HEK293 (cell line): Measurements from ENCODE around the gene MADD.

Experiments
- FEZF1 ChIP-seq: fragments of 450-650 bp; formaldehyde crosslinking; IDR thresholded peaks from 2 replicates; pipeline ENCODE4 v1.5.1; 2016; ENCODE audit warnings: missing biosample characterization, missing genetic modification characterization
- GLI2 ChIP-seq: fragments of 450-650 bp; formaldehyde crosslinking; IDR thresholded peaks from 2 replicates; pipeline ENCODE4; 2017; ENCODE audit warnings: missing biosample characterization, missing genetic modification characterization, low read depth, borderline replicate concordance
- HOXC10 ChIP-seq: sonication (generic); formaldehyde crosslinking; IDR thresholded peaks from 2 replicates; pipeline ENCODE4 v1.8.1; 2023; ENCODE audit warnings: mild to moderate bottlenecking, missing genetic modification reagents
- KLF10 ChIP-seq: fragments of 450-650 bp; IDR thresholded peaks from 2 replicates; pipeline ENCODE4 v1.5.1; 2018; ENCODE audit warnings: missing biosample characterization, mild to moderate bottlenecking, missing genetic modification characterization
- MZF1 ChIP-seq: fragments of 450-650 bp; formaldehyde crosslinking; IDR thresholded peaks from 2 replicates; pipeline ENCODE4 v1.5.1; 2017; ENCODE audit warnings: missing biosample characterization, missing genetic modification characterization, borderline replicate concordance
- OSR2 ChIP-seq: fragments of 450-650 bp; formaldehyde crosslinking; IDR thresholded peaks from 2 replicates; pipeline ENCODE4 v1.5.1; 2016; ENCODE audit warnings: missing biosample characterization, missing genetic modification characterization
- SP3 ChIP-seq: fragments of 450-650 bp; formaldehyde crosslinking; IDR thresholded peaks from 2 replicates; pipeline ENCODE4 v1.5.1; 2016; ENCODE audit warnings: missing biosample characterization, missing genetic modification characterization
- WT1 ChIP-seq: fragments of 450-650 bp; formaldehyde crosslinking; IDR thresholded peaks from 2 replicates; pipeline ENCODE4 v1.5.1; 2016; ENCODE audit warnings: missing biosample characterization, missing genetic modification characterization
- ZBTB21 ChIP-seq: fragments of 450-650 bp; formaldehyde crosslinking; IDR thresholded peaks from 2 replicates; pipeline ENCODE4 v1.5.1; 2017; ENCODE audit warnings: missing biosample characterization, missing genetic modification characterization
- ZBTB7A ChIP-seq: fragments of 450-650 bp; formaldehyde crosslinking; IDR thresholded peaks from 2 replicates; pipeline ENCODE4 v1.5.1; 2016; ENCODE audit warnings: low read depth, missing biosample characterization, missing genetic modification characterization
- ZEB2 ChIP-seq: fragments of 450-650 bp; formaldehyde crosslinking; IDR thresholded peaks from 2 replicates; pipeline ENCODE4 v1.5.1; 2016; ENCODE audit warnings: missing biosample characterization, missing genetic modification characterization
- ZFP37 ChIP-seq: fragments of 450-650 bp; formaldehyde crosslinking; IDR thresholded peaks from 2 replicates; pipeline ENCODE4 v1.5.1; 2016; ENCODE audit warnings: missing biosample characterization, missing genetic modification characterization
- ZFP69B ChIP-seq: fragments of 450-650 bp; formaldehyde crosslinking; IDR thresholded peaks from 2 replicates; pipeline ENCODE4 v1.5.1; 2016; ENCODE audit warnings: missing biosample characterization, missing genetic modification characterization
- ZIC2 ChIP-seq: fragments of 450-650 bp; formaldehyde crosslinking; IDR thresholded peaks from 2 replicates; pipeline ENCODE4 v1.5.1; 2016; ENCODE audit warnings: missing biosample characterization, missing genetic modification characterization
- ZNF10 ChIP-seq: fragments of 450-650 bp; formaldehyde crosslinking; IDR thresholded peaks from 2 replicates; pipeline ENCODE4 v1.5.1; 2017; ENCODE audit warnings: missing biosample characterization, missing genetic modification characterization
- ZNF112 ChIP-seq: fragments of 450-650 bp; formaldehyde crosslinking; IDR thresholded peaks from 2 replicates; pipeline ENCODE4 v1.5.0; 2017; ENCODE audit warnings: missing biosample characterization, missing genetic modification characterization
- ZNF114 ChIP-seq: fragments of 450-650 bp; formaldehyde crosslinking; IDR thresholded peaks from 2 replicates; pipeline ENCODE4 v1.5.0; 2017; ENCODE audit warnings: missing biosample characterization, missing genetic modification characterization
- ZNF140 ChIP-seq: fragments of 450-650 bp; formaldehyde crosslinking; IDR thresholded peaks from 2 replicates; pipeline ENCODE4 v1.5.1; 2016; ENCODE audit warnings: missing biosample characterization, missing genetic modification characterization
- ZNF146 ChIP-seq: fragments of 450-650 bp; formaldehyde crosslinking; IDR thresholded peaks from 2 replicates; pipeline ENCODE4 v1.5.1; 2016; ENCODE audit warnings: missing biosample characterization, missing genetic modification characterization
- ZNF155 ChIP-seq: fragments of 450-650 bp; formaldehyde crosslinking; IDR thresholded peaks from 2 replicates; pipeline ENCODE4 v1.5.1; 2016; ENCODE audit warnings: missing biosample characterization, missing genetic modification characterization
- ZNF248 ChIP-seq: fragments of 450-650 bp; formaldehyde crosslinking; IDR thresholded peaks from 2 replicates; pipeline ENCODE4 v1.5.1; 2017; ENCODE audit warnings: missing biosample characterization, missing genetic modification characterization
- ZNF302 ChIP-seq: fragments of 450-650 bp; formaldehyde crosslinking; IDR thresholded peaks from 2 replicates; pipeline ENCODE4 v1.5.1; 2016; ENCODE audit warnings: missing biosample characterization, missing genetic modification characterization, low read depth
- ZNF416 ChIP-seq: fragments of 450-650 bp; formaldehyde crosslinking; IDR thresholded peaks from 2 replicates; pipeline ENCODE4 v1.5.1; 2016; ENCODE audit warnings: missing biosample characterization, missing genetic modification characterization
- ZNF548 ChIP-seq: fragments of 450-650 bp; formaldehyde crosslinking; IDR thresholded peaks from 2 replicates; pipeline ENCODE4 v1.5.1; 2016; ENCODE audit warnings: missing biosample characterization, missing genetic modification characterization
- ZNF549 ChIP-seq: fragments of 450-650 bp; IDR thresholded peaks from 2 replicates; pipeline ENCODE4 v1.5.1; 2018; ENCODE audit warnings: missing biosample characterization, missing genetic modification characterization, mild to moderate bottlenecking, inconsistent platforms, moderate library complexity
- ZNF571 ChIP-seq: fragments of 450-650 bp; formaldehyde crosslinking; IDR thresholded peaks from 2 replicates; pipeline ENCODE4 v1.5.0; 2017; ENCODE audit warnings: missing biosample characterization, missing genetic modification characterization
- ZNF600 ChIP-seq: fragments of 450-650 bp; formaldehyde crosslinking; IDR thresholded peaks from 2 replicates; pipeline ENCODE4 v1.5.1; 2016; ENCODE audit warnings: missing biosample characterization, missing genetic modification characterization
- ZNF658 ChIP-seq: fragments of 450-650 bp; formaldehyde crosslinking; IDR thresholded peaks from 2 replicates; pipeline ENCODE4; 2016; ENCODE audit warnings: missing biosample characterization, missing genetic modification characterization
- ZNF701 ChIP-seq: fragments of 450-650 bp; formaldehyde crosslinking; IDR thresholded peaks from 2 replicates; pipeline ENCODE4 v1.5.1; 2016; ENCODE audit warnings: missing biosample characterization, missing genetic modification characterization
- ZNF76 ChIP-seq: fragments of 450-650 bp; formaldehyde crosslinking; IDR thresholded peaks from 2 replicates; pipeline ENCODE4; 2016; ENCODE audit warnings: low read depth, missing biosample characterization, missing genetic modification characterization, borderline replicate concordance
- ZSCAN23 ChIP-seq: fragments of 450-650 bp; formaldehyde crosslinking; IDR thresholded peaks from 2 replicates; pipeline ENCODE4 v1.5.1; 2016; ENCODE audit warnings: missing biosample characterization, missing genetic modification characterization
- TF ChIP-seq, protein P1 (sequence below): fragments of 450-650 bp; formaldehyde crosslinking; IDR thresholded peaks from 2 replicates; pipeline ENCODE4 v1.5.1; 2016; ENCODE audit warnings: missing biosample characterization, missing genetic modification characterization
- TF ChIP-seq, protein P2 (sequence below): fragments of 450-650 bp; formaldehyde crosslinking; optimal IDR thresholded peaks from 2 replicates; pipeline ENCODE3; 2016; ENCODE audit warnings: missing biosample characterization, mild to moderate bottlenecking, missing genetic modification characterization
- TF ChIP-seq, protein P3 (sequence below): fragments of 450-650 bp; formaldehyde crosslinking; IDR thresholded peaks from 2 replicates; pipeline ENCODE4 v1.5.1; 2016; ENCODE audit warnings: missing biosample characterization, missing genetic modification characterization
- TF ChIP-seq, protein P4 (sequence below): fragments of 450-650 bp; formaldehyde crosslinking; IDR thresholded peaks from 2 replicates; pipeline ENCODE4 v1.5.1; 2016; ENCODE audit warnings: missing biosample characterization, missing genetic modification characterization
- TF ChIP-seq, protein P5 (sequence below): fragments of 450-650 bp; formaldehyde crosslinking; IDR thresholded peaks from 2 replicates; pipeline ENCODE4 v1.5.1; 2016; ENCODE audit warnings: missing biosample characterization, missing genetic modification characterization

MADD gene

DNA sequence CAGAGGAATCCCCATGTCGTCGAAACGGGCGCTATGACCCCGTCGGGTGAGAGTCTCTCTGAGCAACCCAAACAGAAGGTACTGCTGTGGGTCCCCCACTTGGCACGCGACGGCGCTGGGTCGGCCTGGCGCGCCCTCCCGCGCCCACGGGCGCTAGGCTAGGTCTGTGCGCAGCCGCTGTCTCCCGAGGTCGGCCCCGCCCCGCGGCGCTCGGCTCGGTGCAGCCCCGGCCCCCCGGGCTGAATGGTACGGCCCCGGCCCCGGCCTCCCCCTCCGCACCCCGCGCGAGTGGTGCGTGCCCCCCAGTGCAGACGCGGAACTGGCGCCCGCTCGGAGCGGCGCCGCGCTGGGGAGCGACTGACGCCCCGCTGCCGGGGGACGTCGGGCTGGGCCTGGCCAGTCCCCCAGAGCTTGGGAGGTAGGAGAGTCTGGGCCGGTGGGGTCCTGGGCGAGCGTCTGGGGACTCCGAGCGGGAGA lies at the start of gene MADD (continued):
- TF ChIP-seq, protein P1, sequence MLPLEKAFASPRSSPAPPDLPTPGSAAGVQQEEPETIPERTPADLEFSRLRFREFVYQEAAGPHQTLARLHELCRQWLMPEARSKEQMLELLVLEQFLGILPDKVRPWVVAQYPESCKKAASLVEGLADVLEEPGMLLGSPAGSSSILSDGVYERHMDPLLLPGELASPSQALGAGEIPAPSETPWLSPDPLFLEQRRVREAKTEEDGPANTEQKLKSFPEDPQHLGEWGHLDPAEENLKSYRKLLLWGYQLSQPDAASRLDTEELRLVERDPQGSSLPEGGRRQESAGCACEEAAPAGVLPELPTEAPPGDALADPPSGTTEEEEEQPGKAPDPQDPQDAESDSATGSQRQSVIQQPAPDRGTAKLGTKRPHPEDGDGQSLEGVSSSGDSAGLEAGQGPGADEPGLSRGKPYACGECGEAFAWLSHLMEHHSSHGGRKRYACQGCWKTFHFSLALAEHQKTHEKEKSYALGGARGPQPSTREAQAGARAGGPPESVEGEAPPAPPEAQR (tag by site-specific recombination), result no peak
- TF ChIP-seq ZNF248 (tag by site-specific recombination) (no peak), ZIC2 (tag by site-specific recombination) (no peak; the same call in 1 of the 2 replicates), ZNF549 (tag by site-specific recombination) (no peak), ZNF10 (tag by site-specific recombination) (no peak), WT1 (tag by site-specific recombination) (no peak), ZNF548 (no peak), ZBTB21 (tag by site-specific recombination) (no peak), GLI2 (tag by site-specific recombination) (no peak), SP3 (no peak; the same call in 1 of the 2 replicates), KLF10 (tag by site-specific recombination) (no peak), ZNF155 (no peak), ZNF416 (tag by site-specific recombination) (no peak), HOXC10 (CRISPR knock-in tag) (no peak), MZF1 (tag by site-specific recombination) (no peak), ZNF114 (no peak), OSR2 (tag by site-specific recombination) (no peak), ZFP69B (tag by site-specific recombination) (peak; percentile 68; the same call in 1 of the 2 replicates), ZNF658 (tag by site-specific recombination) (no peak), ZNF112 (tag by site-specific recombination) (no peak), ZNF600 (tag by site-specific recombination) (no peak), ZNF701 (tag by site-specific recombination) (no peak), ZEB2 (no peak), ZSCAN23 (tag by site-specific recombination) (no peak), ZFP37 (no peak), ZBTB7A (tag by site-specific recombination) (no peak), ZNF140 (no peak), ZNF76 (tag by site-specific recombination) (no peak), ZNF146 (tag by site-specific recombination) (no peak), ZNF302 (no peak), FEZF1 (no peak), ZNF571 (no peak)
- TF ChIP-seq, protein P2, sequence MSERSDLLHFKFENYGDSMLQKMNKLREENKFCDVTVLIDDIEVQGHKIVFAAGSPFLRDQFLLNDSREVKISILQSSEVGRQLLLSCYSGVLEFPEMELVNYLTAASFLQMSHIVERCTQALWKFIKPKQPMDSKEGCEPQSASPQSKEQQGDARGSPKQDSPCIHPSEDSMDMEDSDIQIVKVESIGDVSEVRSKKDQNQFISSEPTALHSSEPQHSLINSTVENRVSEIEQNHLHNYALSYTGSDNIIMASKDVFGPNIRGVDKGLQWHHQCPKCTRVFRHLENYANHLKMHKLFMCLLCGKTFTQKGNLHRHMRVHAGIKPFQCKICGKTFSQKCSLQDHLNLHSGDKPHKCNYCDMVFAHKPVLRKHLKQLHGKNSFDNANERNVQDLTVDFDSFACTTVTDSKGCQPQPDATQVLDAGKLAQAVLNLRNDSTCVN (tag by site-specific recombination), result peak; percentile 9
- TF ChIP-seq, protein P3, sequence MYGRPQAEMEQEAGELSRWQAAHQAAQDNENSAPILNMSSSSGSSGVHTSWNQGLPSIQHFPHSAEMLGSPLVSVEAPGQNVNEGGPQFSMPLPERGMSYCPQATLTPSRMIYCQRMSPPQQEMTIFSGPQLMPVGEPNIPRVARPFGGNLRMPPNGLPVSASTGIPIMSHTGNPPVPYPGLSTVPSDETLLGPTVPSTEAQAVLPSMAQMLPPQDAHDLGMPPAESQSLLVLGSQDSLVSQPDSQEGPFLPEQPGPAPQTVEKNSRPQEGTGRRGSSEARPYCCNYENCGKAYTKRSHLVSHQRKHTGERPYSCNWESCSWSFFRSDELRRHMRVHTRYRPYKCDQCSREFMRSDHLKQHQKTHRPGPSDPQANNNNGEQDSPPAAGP (tag by site-specific recombination), result no peak
- TF ChIP-seq, protein P4, sequence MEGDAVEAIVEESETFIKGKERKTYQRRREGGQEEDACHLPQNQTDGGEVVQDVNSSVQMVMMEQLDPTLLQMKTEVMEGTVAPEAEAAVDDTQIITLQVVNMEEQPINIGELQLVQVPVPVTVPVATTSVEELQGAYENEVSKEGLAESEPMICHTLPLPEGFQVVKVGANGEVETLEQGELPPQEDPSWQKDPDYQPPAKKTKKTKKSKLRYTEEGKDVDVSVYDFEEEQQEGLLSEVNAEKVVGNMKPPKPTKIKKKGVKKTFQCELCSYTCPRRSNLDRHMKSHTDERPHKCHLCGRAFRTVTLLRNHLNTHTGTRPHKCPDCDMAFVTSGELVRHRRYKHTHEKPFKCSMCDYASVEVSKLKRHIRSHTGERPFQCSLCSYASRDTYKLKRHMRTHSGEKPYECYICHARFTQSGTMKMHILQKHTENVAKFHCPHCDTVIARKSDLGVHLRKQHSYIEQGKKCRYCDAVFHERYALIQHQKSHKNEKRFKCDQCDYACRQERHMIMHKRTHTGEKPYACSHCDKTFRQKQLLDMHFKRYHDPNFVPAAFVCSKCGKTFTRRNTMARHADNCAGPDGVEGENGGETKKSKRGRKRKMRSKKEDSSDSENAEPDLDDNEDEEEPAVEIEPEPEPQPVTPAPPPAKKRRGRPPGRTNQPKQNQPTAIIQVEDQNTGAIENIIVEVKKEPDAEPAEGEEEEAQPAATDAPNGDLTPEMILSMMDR, result no peak
- TF ChIP-seq, protein P5, sequence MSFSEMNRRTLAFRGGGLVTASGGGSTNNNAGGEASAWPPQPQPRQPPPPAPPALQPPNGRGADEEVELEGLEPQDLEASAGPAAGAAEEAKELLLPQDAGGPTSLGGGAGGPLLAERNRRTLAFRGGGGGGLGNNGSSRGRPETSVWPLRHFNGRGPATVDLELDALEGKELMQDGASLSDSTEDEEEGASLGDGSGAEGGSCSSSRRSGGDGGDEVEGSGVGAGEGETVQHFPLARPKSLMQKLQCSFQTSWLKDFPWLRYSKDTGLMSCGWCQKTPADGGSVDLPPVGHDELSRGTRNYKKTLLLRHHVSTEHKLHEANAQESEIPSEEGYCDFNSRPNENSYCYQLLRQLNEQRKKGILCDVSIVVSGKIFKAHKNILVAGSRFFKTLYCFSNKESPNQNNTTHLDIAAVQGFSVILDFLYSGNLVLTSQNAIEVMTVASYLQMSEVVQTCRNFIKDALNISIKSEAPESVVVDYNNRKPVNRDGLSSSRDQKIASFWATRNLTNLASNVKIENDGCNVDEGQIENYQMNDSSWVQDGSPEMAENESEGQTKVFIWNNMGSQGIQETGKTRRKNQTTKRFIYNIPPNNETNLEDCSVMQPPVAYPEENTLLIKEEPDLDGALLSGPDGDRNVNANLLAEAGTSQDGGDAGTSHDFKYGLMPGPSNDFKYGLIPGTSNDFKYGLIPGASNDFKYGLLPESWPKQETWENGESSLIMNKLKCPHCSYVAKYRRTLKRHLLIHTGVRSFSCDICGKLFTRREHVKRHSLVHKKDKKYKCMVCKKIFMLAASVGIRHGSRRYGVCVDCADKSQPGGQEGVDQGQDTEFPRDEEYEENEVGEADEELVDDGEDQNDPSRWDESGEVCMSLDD, result no peak
